Astrocyte of the hippocampus (primary cell): ENCODE data around the gene TNS2.

Experiments used
- DNase-seq: peaks from one replicate; pipeline ENCODE4 v3.0.0; 2011; ENCODE audit warnings: low read depth, low spot score

Gene TNS2

GRCh38 chr12:53056296-53056695 lies 6.4 kb downstream of the TNS2 start:
- no peak for DNase-seq

- DNase-seq = no peak
Observed at GRCh38 chr12:53056901-53057300, 7.0 kb downstream of the TNS2 start.

- no peak for DNase-seq
Observed at GRCh38 chr12:53057816-53058500, 8.1 kb downstream of the TNS2 start.

- peak; percentile 42 for DNase-seq
Observed at GRCh38 chr12:53058674-53059433, 9.0 kb downstream of the TNS2 start.

GRCh38 chr12:53059434-53060063 lies 9.7 kb downstream of the TNS2 start:
- no peak for DNase-seq

- peak; percentile 4 for DNase-seq
Observed at GRCh38 chr12:53060064-53060720, 10.3 kb downstream of the TNS2 start.

GRCh38 chr12:53060721-53061276 lies 10.9 kb downstream of the TNS2 start:
- peak; percentile 5 for DNase-seq

- peak; percentile 35 for DNase-seq
Observed at GRCh38 chr12:53061404-53062010, 11.6 kb downstream of the TNS2 start.

GRCh38 chr12:53062011-53062961 lies 12.4 kb downstream of the TNS2 start:
- DNase-seq = peak; percentile 4

- no peak for DNase-seq
Observed at GRCh38 chr12:53062977-53063707, 13.3 kb downstream of the TNS2 start.

GRCh38 chr12:53063708-53064612 lies 14.1 kb downstream of the TNS2 start:
- peak; percentile 37 for DNase-seq

GRCh38 chr12:53064613-53065436 lies 15.0 kb downstream of the TNS2 start:
- DNase-seq = no peak

- DNase-seq = no peak
Observed at GRCh38 chr12:53065470-53065869, 15.6 kb downstream of the TNS2 start.

GRCh38 chr12:53065975-53066931 lies 16.4 kb downstream of the TNS2 start:
- DNase-seq = peak; percentile 88

GRCh38 chr12:53067074-53067992 lies 17.5 kb downstream of the TNS2 start:
- peak; percentile 11 for DNase-seq
